ENCODE results near the gene NUP214.

DNA sequence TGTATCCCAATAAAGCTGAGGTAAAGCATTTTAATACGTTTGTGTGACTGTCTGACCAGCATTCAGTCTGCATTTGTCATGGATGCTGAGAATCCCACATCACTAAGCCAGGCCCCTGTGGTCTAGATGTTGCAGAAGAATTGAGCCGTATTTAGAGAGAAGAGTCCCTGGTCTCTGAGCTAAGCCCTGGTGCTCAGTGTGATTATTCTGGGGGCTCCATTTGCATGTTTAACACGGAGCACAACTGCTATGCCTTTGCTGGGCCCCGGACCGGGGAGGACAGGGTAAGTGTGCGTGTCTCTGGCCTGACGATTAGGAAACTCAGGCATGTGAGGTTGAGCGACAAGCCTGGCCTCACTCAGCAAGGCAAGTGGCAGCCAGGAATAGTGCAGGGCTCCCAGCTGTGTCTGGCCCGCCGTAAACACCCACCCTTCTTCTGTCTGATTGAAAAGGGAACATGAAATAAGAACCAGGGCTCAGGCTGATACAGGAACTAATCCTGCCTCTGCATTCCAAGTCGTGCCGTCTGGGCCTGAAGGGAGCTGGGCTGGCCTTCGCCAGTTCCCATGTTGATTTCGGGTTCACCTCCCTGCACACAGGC lies 128.6 kb downstream of the NUP214 start:
- TF ChIP-seq RAD21 (IDR thresholded peaks at IDR 0.05 in 1 of 2, conservative IDR thresholded peaks at IDR 0.05 in 1 of 2; ENCODE audit: low read depth in 2 of 2, low read length in 2 of 2) = no peak
- no peak for TF ChIP-seq CTCF (IDR thresholded peaks at IDR 0.05; ENCODE audit: control extremely low read depth in 1 of 3, insufficient read depth in 1 of 3, low read depth in 1 of 3, low read length in 3 of 3)
- TF ChIP-seq, protein P1, sequence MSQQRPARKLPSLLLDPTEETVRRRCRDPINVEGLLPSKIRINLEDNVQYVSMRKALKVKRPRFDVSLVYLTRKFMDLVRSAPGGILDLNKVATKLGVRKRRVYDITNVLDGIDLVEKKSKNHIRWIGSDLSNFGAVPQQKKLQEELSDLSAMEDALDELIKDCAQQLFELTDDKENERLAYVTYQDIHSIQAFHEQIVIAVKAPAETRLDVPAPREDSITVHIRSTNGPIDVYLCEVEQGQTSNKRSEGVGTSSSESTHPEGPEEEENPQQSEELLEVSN (IDR thresholded peaks at IDR 0.05) = no peak
- no peak for TF ChIP-seq RNF2 (IDR thresholded peaks at IDR 0.05; ENCODE audit: borderline replicate concordance, low read depth, low read length, missing control alignments, poor library complexity, severe bottlenecking)
- TF ChIP-seq SP1 (IDR thresholded peaks at IDR 0.05; ENCODE audit: low read depth, low read length) = no peak
- no peak for TF ChIP-seq ZNF274 (IDR thresholded peaks at IDR 0.05; ENCODE audit: borderline replicate concordance, extremely low read depth, low read length)
- no peak for TF ChIP-seq EP300 (IDR thresholded peaks at IDR 0.05; ENCODE audit: borderline replicate concordance in 1 of 2, low read depth in 2 of 2, low read length in 2 of 2)
- TF ChIP-seq, protein P2, sequence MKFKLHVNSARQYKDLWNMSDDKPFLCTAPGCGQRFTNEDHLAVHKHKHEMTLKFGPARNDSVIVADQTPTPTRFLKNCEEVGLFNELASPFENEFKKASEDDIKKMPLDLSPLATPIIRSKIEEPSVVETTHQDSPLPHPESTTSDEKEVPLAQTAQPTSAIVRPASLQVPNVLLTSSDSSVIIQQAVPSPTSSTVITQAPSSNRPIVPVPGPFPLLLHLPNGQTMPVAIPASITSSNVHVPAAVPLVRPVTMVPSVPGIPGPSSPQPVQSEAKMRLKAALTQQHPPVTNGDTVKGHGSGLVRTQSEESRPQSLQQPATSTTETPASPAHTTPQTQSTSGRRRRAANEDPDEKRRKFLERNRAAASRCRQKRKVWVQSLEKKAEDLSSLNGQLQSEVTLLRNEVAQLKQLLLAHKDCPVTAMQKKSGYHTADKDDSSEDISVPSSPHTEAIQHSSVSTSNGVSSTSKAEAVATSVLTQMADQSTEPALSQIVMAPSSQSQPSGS (IDR thresholded peaks at IDR 0.05; ENCODE audit: low read length) = no peak

Measured in H1 (cell line).